ENCODE results near the gene SPRYD3. TPM values are rescaled to one million over a fixed set of nuclear protein-coding genes. Genes with fewer than 3 reads are reported as not detected.
A peak's percentile ranks its signal among the peaks of the same experiment; 100 is the strongest.
"Not testable (repeated sequence)": the region's sequence is repeated elsewhere in the genome, so short reads cannot be mapped to it uniquely, and the experiment has no call there.

SPRYD3 gene
- total and polyA plus RNA-seq, 3 experiments from 2014 or later = 40.1 to 63.0 (median 43.3) TPM

- H3K27me3 ChIP-seq (ENCODE audit: insufficient read depth, low read length, poor library complexity, severe bottlenecking) = no peaks in the 10 kb centered on the region
- Mint-ChIP-seq H3K9me3 (no peaks in the 10 kb centered on the region), H3K4me1 (peaks cover 19 to 38% (median 28%) of the 10 kb centered on the region in 3 donors), H3K36me3 (no peaks in the 10 kb centered on the region), H3K4me3 (peak overlapping the region in 4 of 7 donors; percentile 35 to 80 (median 59)), H3K27me3 (peaks cover 3% of the 10 kb centered on the region in 2 donors), H3K27ac (peak overlapping the region in 2 of 8 donors; percentile 29 to 43)
- no peak for DNase-seq
- no peaks in the 10 kb centered on the region for H3K36me3 ChIP-seq (ENCODE audit: insufficient read depth, low read length)
- H3K4me3 ChIP-seq (ENCODE audit: low read length) = no peak overlapping the region
- CTCF ChIA-PET = interaction anchor here (14.7 kb wide), 1 partner anchor 32 kb away, joined by 243 read pairs; no protein-coding TSS in a partner anchor
- H3K4me1 ChIP-seq (ENCODE audit: insufficient read depth, low read length) = peaks cover 24% of the 10 kb centered on the region
- POLR2A ChIA-PET = no interaction called here
- H3K9me3 ChIP-seq (ENCODE audit: low read length) = no peaks in the 10 kb centered on the region
- H3K27ac ChIP-seq (ENCODE audit: low read depth, low read length) = no peak overlapping the region
Measured at GRCh38 chr12:53096089-53096741, 17.0 kb upstream of the SPRYD3 start.

GRCh38 chr12:53095596-53095895, 16.4 kb upstream of the SPRYD3 start:
- H3K9me3 Mint-ChIP-seq; POLR2A ChIA-PET; H3K27me3 ChIP-seq (ENCODE audit: insufficient read depth, low read length, poor library complexity, severe bottlenecking); H3K4me3 ChIP-seq (ENCODE audit: low read length); DNase-seq; H3K27ac ChIP-seq (ENCODE audit: low read depth, low read length); H3K27me3 Mint-ChIP-seq; H3K36me3 ChIP-seq (ENCODE audit: insufficient read depth, low read length); H3K9me3 ChIP-seq (ENCODE audit: low read length); H3K36me3 Mint-ChIP-seq; H3K4me3 Mint-ChIP-seq: not testable (repeated sequence)
- Mint-ChIP-seq H3K27ac (peak overlapping the region in 1 of 8 donors; percentile 36), H3K4me1 (peaks cover 19 to 37% (median 24%) of the 10 kb centered on the region in 3 donors)
- CTCF ChIA-PET = interaction anchor here (14.7 kb wide), 1 partner anchor 31 kb away, joined by 243 read pairs; no protein-coding TSS in a partner anchor
- H3K4me1 ChIP-seq (ENCODE audit: insufficient read depth, low read length) = peaks cover 24% of the 10 kb centered on the region

DNA sequence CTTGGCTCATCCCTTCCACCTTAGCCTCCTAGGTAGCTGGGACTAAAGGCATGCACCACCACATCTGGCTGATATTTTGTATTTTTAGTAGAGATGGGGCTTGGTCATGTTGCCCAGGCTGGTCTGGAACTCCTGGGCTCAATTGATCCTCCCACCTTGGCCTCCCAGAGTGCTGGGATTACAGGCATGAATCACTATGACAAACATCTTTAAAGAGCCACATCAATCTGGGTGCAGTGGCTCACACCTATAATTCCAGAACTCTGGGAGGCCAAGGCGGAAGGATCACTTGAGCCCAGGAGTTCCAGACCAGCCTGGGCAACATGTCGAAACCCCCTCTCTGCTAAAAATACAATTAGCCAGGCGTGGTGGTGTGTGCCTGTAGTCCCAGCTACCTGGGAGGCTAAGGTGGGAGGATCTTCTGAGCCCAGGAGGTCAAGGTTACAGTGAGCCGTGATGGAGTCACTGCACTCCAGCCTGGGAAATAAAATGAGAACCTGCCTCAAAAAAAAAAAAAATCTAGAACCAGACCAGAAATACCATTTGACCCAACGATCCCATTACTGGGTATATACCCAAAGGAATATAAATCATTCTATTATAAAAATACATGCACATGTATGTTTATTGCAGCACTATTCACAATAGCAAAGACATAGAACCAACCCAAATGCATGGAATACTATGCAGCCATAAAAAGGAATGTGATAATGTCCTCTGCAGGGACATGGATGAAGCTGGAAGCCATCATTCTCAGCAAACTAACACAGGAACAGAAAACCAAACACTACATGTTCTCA, 15.8 kb upstream of the SPRYD3 start:
- POLR2A ChIA-PET; H3K9me3 ChIP-seq (ENCODE audit: low read length): not testable (repeated sequence)
- peak overlapping the region in 1 of 8 donors; percentile 36 for H3K27ac Mint-ChIP-seq

DNA sequence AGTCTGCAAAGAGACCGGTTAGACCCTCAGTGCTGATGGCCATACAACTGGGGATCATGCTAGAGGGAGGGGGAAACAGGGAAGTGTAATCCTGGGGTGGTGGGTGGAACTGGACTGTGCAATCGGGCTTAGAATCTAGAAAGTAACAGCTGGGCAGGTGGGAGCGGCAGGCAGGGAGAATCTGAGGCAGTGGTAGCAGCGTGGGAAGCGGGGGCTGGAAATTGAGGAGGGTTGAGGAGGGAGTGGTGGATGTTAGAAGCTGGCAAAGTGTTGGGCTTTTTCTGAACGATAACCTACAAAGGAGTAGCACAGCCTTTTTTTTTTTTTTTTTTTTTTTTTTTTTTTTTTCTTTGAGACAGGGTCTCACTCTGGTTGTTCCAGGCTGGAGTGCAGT, 15.2 kb upstream of the SPRYD3 start:
- Histone ChIP-seq H3K27me3 (ENCODE audit: insufficient read depth, low read length, poor library complexity, severe bottlenecking) (no peaks in the 10 kb centered on the region), H3K4me1 (ENCODE audit: insufficient read depth, low read length) (peaks cover 24% of the 10 kb centered on the region), H3K36me3 (ENCODE audit: insufficient read depth, low read length) (no peaks in the 10 kb centered on the region), H3K27ac (ENCODE audit: low read depth, low read length) (no peak overlapping the region), H3K9me3 (ENCODE audit: low read length) (no peaks in the 10 kb centered on the region), H3K4me3 (ENCODE audit: low read length) (no peak overlapping the region)
- Mint-ChIP-seq H3K4me1 (peaks cover 16 to 32% (median 20%) of the 10 kb centered on the region in 3 donors), H3K36me3 (no peaks in the 10 kb centered on the region), H3K4me3 (peak overlapping the region in 1 of 7 donors; percentile 55), H3K9me3 (no peaks in the 10 kb centered on the region), H3K27me3 (peaks cover 3% of the 10 kb centered on the region in 2 donors), H3K27ac (peak overlapping the region in 2 of 8 donors; percentile 38 to 75)
- POLR2A ChIA-PET = no interaction called here
- CTCF ChIA-PET = interaction anchor here (0.8 to 14.7 kb wide), 2 partner anchors 9 to 30 kb away, joined by 4 to 243 read pairs; partner anchors contain the start of gene SOAT2
- no peak for DNase-seq

More for the DNA sequence above, 15.8 kb upstream of the SPRYD3 start:
- not testable (repeated sequence) for H3K27me3 Mint-ChIP-seq; H3K4me3 Mint-ChIP-seq; H3K36me3 Mint-ChIP-seq; H3K9me3 Mint-ChIP-seq; H3K27me3 ChIP-seq (ENCODE audit: insufficient read depth, low read length, poor library complexity, severe bottlenecking); H3K36me3 ChIP-seq (ENCODE audit: insufficient read depth, low read length); H3K4me3 ChIP-seq (ENCODE audit: low read length); H3K27ac ChIP-seq (ENCODE audit: low read depth, low read length); DNase-seq
- peaks cover 19 to 34% (median 21%) of the 10 kb centered on the region in 3 donors for H3K4me1 Mint-ChIP-seq
- H3K4me1 ChIP-seq (ENCODE audit: insufficient read depth, low read length) = peaks cover 24% of the 10 kb centered on the region
- CTCF ChIA-PET = interaction anchor here (14.7 kb wide), 1 partner anchor 31 kb away, joined by 243 read pairs; no protein-coding TSS in a partner anchor

DNA sequence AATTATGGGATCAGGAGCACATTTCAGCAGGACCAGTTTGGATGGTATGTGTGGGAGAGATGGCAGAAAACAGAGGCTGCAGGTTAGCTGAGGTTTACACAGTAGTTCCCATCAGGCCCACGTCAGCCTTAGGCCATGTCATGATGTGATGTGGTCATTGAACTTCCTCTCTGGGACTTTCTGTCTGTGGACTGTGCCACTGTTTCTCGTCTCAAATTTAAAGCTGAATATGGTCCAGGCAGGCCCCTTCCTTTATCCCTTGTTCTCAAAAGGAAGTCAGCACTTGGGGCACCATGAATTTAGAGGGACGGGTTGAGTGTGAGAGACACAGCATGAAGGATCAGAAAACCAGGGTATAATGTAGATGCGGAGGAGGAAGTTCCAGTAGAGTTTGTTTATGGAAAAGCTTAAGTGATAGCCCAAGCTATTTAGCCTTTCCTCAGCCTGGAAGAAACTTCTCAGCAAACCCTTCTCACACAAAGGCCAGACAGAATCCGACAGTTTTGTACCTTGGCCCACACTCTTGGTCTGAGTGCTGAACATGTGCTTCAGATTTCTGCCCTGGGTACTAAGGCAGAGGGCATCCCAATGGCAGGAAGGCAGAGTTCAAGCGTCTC, 14.7 kb upstream of the SPRYD3 start:
- Mint-ChIP-seq H3K36me3 (no peaks in the 10 kb centered on the region), H3K4me3 (peak overlapping the region in 1 of 7 donors; percentile 55)

GRCh38 chr12:53091756-53092155, 12.6 kb upstream of the SPRYD3 start:
- no peaks in the 10 kb centered on the region for H3K36me3 ChIP-seq (ENCODE audit: insufficient read depth, low read length)
- no peaks in the 10 kb centered on the region for H3K9me3 Mint-ChIP-seq
- no peaks in the 10 kb centered on the region for H3K9me3 ChIP-seq (ENCODE audit: low read length)
- H3K27me3 ChIP-seq (ENCODE audit: insufficient read depth, low read length, poor library complexity, severe bottlenecking) = no peaks in the 10 kb centered on the region
- H3K27ac Mint-ChIP-seq = peak overlapping the region in 1 of 8 donors; percentile 73
- POLR2A ChIA-PET = interaction anchor here (0.6 kb wide), 1 partner anchor 13 kb away, joined by 3 read pairs; the partner anchor contains the start of gene SPRYD3
- peaks cover 0 to 7% (median under 1%) of the 10 kb centered on the region in 3 donors for H3K4me1 Mint-ChIP-seq
- no peak overlapping the region for H3K4me3 Mint-ChIP-seq
- no peak overlapping the region for H3K27ac ChIP-seq (ENCODE audit: low read depth, low read length)
- no peak overlapping the region for H3K4me3 ChIP-seq (ENCODE audit: low read length)
- H3K27me3 Mint-ChIP-seq = peaks cover 3 to 6% of the 10 kb centered on the region in 2 donors
- CTCF ChIA-PET = interaction anchor here (1.4 to 14.7 kb wide), 2 partner anchors 11 to 27 kb away, joined by 3 to 243 read pairs; no protein-coding TSS in a partner anchor
- no peaks in the 10 kb centered on the region for H3K36me3 Mint-ChIP-seq
- peaks cover under 1% of the 10 kb centered on the region for H3K4me1 ChIP-seq (ENCODE audit: insufficient read depth, low read length)
- no peak for DNase-seq

More for the DNA sequence above, 14.7 kb upstream of the SPRYD3 start:
- Mint-ChIP-seq H3K4me1 (peaks cover 11 to 27% (median 15%) of the 10 kb centered on the region in 3 donors), H3K9me3 (no peaks in the 10 kb centered on the region), H3K27ac (peak overlapping the region in 3 of 8 donors; percentile 38 to 75 (median 70)), H3K27me3 (peaks cover 3% of the 10 kb centered on the region in 2 donors)
- DNase-seq = no peak
- H3K27ac ChIP-seq (ENCODE audit: low read depth, low read length) = no peak overlapping the region
- H3K36me3 ChIP-seq (ENCODE audit: insufficient read depth, low read length) = no peaks in the 10 kb centered on the region
- no peaks in the 10 kb centered on the region for H3K27me3 ChIP-seq (ENCODE audit: insufficient read depth, low read length, poor library complexity, severe bottlenecking)
- ChIA-PET POLR2A (interaction anchor here (0.9 kb wide), 1 partner anchor 9 kb away, joined by 3 read pairs; no protein-coding TSS in a partner anchor), CTCF (interaction anchor here (0.8 to 14.7 kb wide), 2 partner anchors 9 to 29 kb away, joined by 4 to 243 read pairs; partner anchors contain the start of gene SOAT2)
- no peaks in the 10 kb centered on the region for H3K9me3 ChIP-seq (ENCODE audit: low read length)
- H3K4me3 ChIP-seq (ENCODE audit: low read length) = no peak overlapping the region
- H3K4me1 ChIP-seq (ENCODE audit: insufficient read depth, low read length) = peaks cover 19% of the 10 kb centered on the region

GRCh38 chr12:53090554-53090953, 11.4 kb upstream of the SPRYD3 start:
- no peak overlapping the region for H3K27ac Mint-ChIP-seq
- ChIA-PET CTCF (interaction anchor here (0.7 to 14.7 kb wide), 3 partner anchors 10 to 262 kb away, joined by 3 to 243 read pairs (median 3); no protein-coding TSS in a partner anchor), POLR2A (no interaction called here)
- no peaks in the 10 kb centered on the region for H3K27me3 ChIP-seq (ENCODE audit: insufficient read depth, low read length, poor library complexity, severe bottlenecking)
- H3K4me3 ChIP-seq (ENCODE audit: low read length) = no peak overlapping the region
- H3K36me3 Mint-ChIP-seq = no peaks in the 10 kb centered on the region
- no peak overlapping the region for H3K4me3 Mint-ChIP-seq
- H3K4me1 ChIP-seq (ENCODE audit: insufficient read depth, low read length) = no peaks in the 10 kb centered on the region
- H3K4me1 Mint-ChIP-seq = no peaks in the 10 kb centered on the region
- no peaks in the 10 kb centered on the region for H3K9me3 ChIP-seq (ENCODE audit: low read length)
- no peak for DNase-seq
- H3K27ac ChIP-seq (ENCODE audit: low read depth, low read length) = no peak overlapping the region
- no peaks in the 10 kb centered on the region for H3K36me3 ChIP-seq (ENCODE audit: insufficient read depth, low read length)
- no peaks in the 10 kb centered on the region for H3K9me3 Mint-ChIP-seq
- peaks cover 1 to 8% of the 10 kb centered on the region in 2 donors for H3K27me3 Mint-ChIP-seq

Data from CD8-positive, alpha-beta memory T cell (primary cell).